ENCODE measurements around the gene FBXO3. TPM values are rescaled to one million over a fixed set of nuclear protein-coding genes. Genes with fewer than 3 reads are reported as not detected.
A peak's percentile ranks its signal among the peaks of the same experiment; 100 is the strongest.

Gene FBXO3
- total RNA-seq, 4 donors from 2014 or later, result 27.3 to 43.9 (median 34.4) TPM

GRCh38 chr11:33706966-33707365 lies 67.4 kb downstream of the FBXO3 start:
- intact Hi-C loops (cut with DNase I), result no loop called here
- TF ChIP-seq CTCF (IDR thresholded peaks at IDR 0.05), result no peak
- TF ChIP-seq POLR2A (IDR thresholded peaks at IDR 0.05), result no peak
- Histone ChIP-seq H3K9me3 (no peaks in the 10 kb centered on the region), H3K36me3 (peaks cover 7 to 72% (median 8%) of the 10 kb centered on the region in 3 donors), H3K4me3 (no peak overlapping the region), H3K27me3 (no peaks in the 10 kb centered on the region), H3K27ac (peak overlapping the region in 3 of 4 donors; percentile 45 to 91 (median 91)), H3K4me1 (peaks cover 14 to 80% (median 27%) of the 10 kb centered on the region in 3 donors)
- no peak for DNase-seq
- WGBS, 2 donors, result 78 to 85% methylated on average over 2 of the region's 2 CpGs

DNA sequence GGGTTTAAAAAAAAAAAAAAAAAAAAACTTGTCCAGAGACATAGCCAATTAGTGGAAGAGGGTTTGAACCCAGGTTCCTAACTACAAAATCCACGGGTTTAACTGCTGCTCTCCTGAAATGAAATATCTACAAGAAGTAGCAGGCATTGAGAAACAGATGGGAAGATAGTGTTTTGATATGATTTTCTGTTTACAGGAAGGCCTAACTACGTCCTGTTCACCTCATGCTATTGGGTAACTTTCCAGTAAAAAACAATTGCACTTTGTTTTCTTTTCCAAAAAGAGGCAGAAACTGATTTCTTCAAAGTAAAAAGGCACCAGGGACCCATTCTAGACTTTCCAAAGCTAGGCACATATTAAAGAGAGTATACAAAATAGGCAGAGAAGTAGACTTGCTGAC lies 67.8 kb downstream of the FBXO3 start:
- intact Hi-C loops (cut with DNase I), result no loop called here
- Histone ChIP-seq H3K4me1 (peaks cover 17 to 85% (median 32%) of the 10 kb centered on the region in 3 donors), H3K27me3 (no peaks in the 10 kb centered on the region), H3K36me3 (peaks cover 7 to 69% (median 8%) of the 10 kb centered on the region in 3 donors), H3K9me3 (no peaks in the 10 kb centered on the region), H3K27ac (peak overlapping the region in 3 of 4 donors; percentile 45 to 91 (median 91)), H3K4me3 (no peak overlapping the region)
- DNase-seq, result no peak
- WGBS, 2 donors, result 43 to 58% methylated on average over 2 of the region's 2 CpGs
- TF ChIP-seq POLR2A (IDR thresholded peaks at IDR 0.05), result no peak

GRCh38 chr11:33704240-33705002 lies 69.9 kb downstream of the FBXO3 start:
- Histone ChIP-seq H3K27me3 (no peaks in the 10 kb centered on the region), H3K36me3 (peaks cover 1 to 48% (median 3%) of the 10 kb centered on the region in 3 donors), H3K9me3 (no peaks in the 10 kb centered on the region), H3K27ac (peak overlapping the region; percentile 78 to 91 (median 89)), H3K4me3 (no peak overlapping the region), H3K4me1 (peaks cover 33 to 96% (median 45%) of the 10 kb centered on the region in 3 donors)
- TF ChIP-seq POLR2A (IDR thresholded peaks at IDR 0.05) (no peak), CTCF (IDR thresholded peaks at IDR 0.05) (peak in 1 of 6 experiments; percentile 15)
- intact Hi-C loops (cut with DNase I), result no loop called here
- no peak for DNase-seq
- 86 to 88% methylated on average over 4 to 7 of the region's 7 CpGs for WGBS, 2 donors

DNA sequence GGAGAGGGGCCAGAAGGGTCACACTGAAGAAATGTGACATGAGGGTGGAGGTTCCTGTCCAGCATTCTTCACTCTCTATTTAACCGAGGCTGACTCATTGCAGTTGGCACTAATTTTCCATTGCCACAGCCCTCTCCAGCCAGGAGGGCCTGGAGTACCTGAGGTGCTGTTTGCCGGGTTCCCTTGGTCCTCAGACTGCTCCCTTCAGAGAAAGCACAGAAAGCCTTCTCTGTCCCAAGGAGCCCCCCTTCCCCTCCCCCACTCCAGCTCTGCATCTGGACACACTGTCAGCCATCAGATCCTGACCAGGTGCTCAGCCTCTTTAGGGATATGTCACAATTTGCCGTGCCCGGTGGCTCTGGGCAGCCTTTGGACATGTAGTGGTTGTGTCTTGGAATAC lies 70.5 kb downstream of the FBXO3 start:
- H3K36me3 ChIP-seq, result peaks cover 0 to 42% (median 0%) of the 10 kb centered on the region in 3 donors
- DNase-seq, result no peak
- peak in 1 of 4 donors; percentile 14 for TF ChIP-seq POLR2A (IDR thresholded peaks at IDR 0.05)
- TF ChIP-seq CTCF (IDR thresholded peaks at IDR 0.05), result no peak
- H3K9me3 ChIP-seq, result no peaks in the 10 kb centered on the region
- 51 to 64% methylated on average over 3 of the region's 4 CpGs for WGBS, 2 donors
- no peaks in the 10 kb centered on the region for H3K27me3 ChIP-seq
- peaks cover 34 to 95% (median 48%) of the 10 kb centered on the region in 3 donors for H3K4me1 ChIP-seq
- H3K4me3 ChIP-seq, result no peak overlapping the region
- intact Hi-C loops (cut with DNase I), result no loop called here
- H3K27ac ChIP-seq, result peak overlapping the region; percentile 78 to 91 (median 89)

GRCh38 chr11:33703234-33703633 lies 71.1 kb downstream of the FBXO3 start:
- Histone ChIP-seq H3K27me3 (no peaks in the 10 kb centered on the region), H3K4me3 (no peak overlapping the region), H3K36me3 (peaks cover 0 to 36% (median 0%) of the 10 kb centered on the region in 3 donors), H3K4me1 (peaks cover 34 to 91% (median 45%) of the 10 kb centered on the region in 3 donors), H3K27ac (peak overlapping the region; percentile 78 to 91 (median 89)), H3K9me3 (no peaks in the 10 kb centered on the region)
- intact Hi-C loops (cut with DNase I), result no loop called here
- 52 to 75% methylated on average over 3 to 5 of the region's 5 CpGs for WGBS, 2 donors
- TF ChIP-seq CTCF (IDR thresholded peaks at IDR 0.05), result no peak
- TF ChIP-seq POLR2A (IDR thresholded peaks at IDR 0.05), result no peak
- no peak for DNase-seq

All from esophagus squamous epithelium (tissue), 5 donors.